Lower leg skin (tissue), 3 donors: ENCODE results near the gene FCHO2.

ENCODE experiments used
- POLR2A ChIP-seq, 2 donors: fragments of 450-650 bp; IDR thresholded peaks; one replicate each; pipeline ENCODE4 v1.6.1; 2016 to 2017; ENCODE audit warnings: antibody characterized with exemption in 2 of 2, mild to moderate bottlenecking in 1 of 2, moderate library complexity in 1 of 2
- TF ChIP-seq, protein P1 (sequence below), 3 donors: fragments of 450-650 bp; IDR thresholded peaks; one replicate each; pipeline ENCODE4 v1.5.1; 2016; ENCODE audit warnings: antibody characterized with exemption in 3 of 3, mild to moderate bottlenecking in 3 of 3, moderate library complexity in 2 of 3

DNA sequence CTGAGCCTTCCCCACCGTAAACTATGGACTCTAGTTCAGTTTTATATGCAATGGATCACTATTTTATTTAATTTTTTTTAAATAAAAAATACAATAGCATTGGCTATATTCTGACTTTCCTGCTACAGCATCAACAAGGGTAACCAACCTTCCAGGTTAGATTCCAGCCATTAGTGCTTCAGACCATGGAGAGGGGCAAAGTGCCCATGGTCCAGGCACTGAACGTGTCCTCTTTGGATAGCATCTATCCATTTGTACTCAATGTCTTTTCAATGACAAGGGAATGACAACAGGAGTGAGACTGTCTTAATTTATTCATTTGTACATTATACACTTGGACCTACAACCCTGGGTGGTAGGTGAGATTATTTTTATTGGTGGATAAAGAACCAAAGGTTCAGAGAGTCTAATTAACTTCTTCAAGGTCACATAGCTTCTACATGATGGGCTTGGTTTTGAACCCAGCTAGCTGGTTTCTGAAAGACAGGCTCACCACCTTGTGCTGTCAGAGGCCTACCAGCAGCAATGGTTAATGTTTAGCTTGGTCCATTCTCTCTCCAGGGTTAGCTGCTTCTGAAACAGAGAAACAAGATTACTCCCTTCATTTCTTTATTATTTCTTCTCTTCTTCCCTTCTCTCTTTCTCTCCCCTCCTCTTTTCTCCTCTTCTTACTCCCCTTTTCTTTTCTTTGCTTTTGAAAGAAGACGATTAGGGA lies 176.0 kb downstream of the FCHO2 start:
- no peak for TF ChIP-seq POLR2A (IDR thresholded peaks at IDR 0.05)
- TF ChIP-seq, protein P1, sequence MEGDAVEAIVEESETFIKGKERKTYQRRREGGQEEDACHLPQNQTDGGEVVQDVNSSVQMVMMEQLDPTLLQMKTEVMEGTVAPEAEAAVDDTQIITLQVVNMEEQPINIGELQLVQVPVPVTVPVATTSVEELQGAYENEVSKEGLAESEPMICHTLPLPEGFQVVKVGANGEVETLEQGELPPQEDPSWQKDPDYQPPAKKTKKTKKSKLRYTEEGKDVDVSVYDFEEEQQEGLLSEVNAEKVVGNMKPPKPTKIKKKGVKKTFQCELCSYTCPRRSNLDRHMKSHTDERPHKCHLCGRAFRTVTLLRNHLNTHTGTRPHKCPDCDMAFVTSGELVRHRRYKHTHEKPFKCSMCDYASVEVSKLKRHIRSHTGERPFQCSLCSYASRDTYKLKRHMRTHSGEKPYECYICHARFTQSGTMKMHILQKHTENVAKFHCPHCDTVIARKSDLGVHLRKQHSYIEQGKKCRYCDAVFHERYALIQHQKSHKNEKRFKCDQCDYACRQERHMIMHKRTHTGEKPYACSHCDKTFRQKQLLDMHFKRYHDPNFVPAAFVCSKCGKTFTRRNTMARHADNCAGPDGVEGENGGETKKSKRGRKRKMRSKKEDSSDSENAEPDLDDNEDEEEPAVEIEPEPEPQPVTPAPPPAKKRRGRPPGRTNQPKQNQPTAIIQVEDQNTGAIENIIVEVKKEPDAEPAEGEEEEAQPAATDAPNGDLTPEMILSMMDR (IDR thresholded peaks at IDR 0.05), result no peak
